ENCODE measurements around the gene ASTL. TPM values are rescaled to one million over a fixed set of nuclear protein-coding genes. Genes with fewer than 3 reads are reported as not detected.

ASTL gene
- total RNA-seq, 1 donor from 2014 or later, result not detected

- H3K27me3 Mint-ChIP-seq (ENCODE audit: unreplicated experiment), result peaks cover 8% of the 10 kb centered on the region
- peak overlapping the region; percentile 8 for H3K4me3 Mint-ChIP-seq (ENCODE audit: unreplicated experiment)
- DNase-seq, result no peak
Observed at GRCh38 chr2:96159084-96159830, 21.0 kb upstream of the ASTL start.

GRCh38 chr2:96158554-96158940 is 20.2 kb upstream of the ASTL start:
- Mint-ChIP-seq H3K27ac (ENCODE audit: unreplicated experiment) (no peak overlapping the region), H3K4me1 (ENCODE audit: low read depth, unreplicated experiment) (peaks cover 2% of the 10 kb centered on the region), H3K27me3 (ENCODE audit: unreplicated experiment) (peaks cover 4% of the 10 kb centered on the region), H3K36me3 (ENCODE audit: unreplicated experiment) (peaks cover 7% of the 10 kb centered on the region), H3K9me3 (ENCODE audit: unreplicated experiment) (peaks cover 4% of the 10 kb centered on the region), H3K4me3 (ENCODE audit: unreplicated experiment) (no peak overlapping the region)
- no peak for TF ChIP-seq CTCF (IDR thresholded peaks at IDR 0.05; ENCODE audit: partially characterized antibody, unreplicated experiment)
- no peak for DNase-seq

More at GRCh38 chr2:96159084-96159830, 21.0 kb upstream of the ASTL start:
- no peak overlapping the region for H3K27ac Mint-ChIP-seq (ENCODE audit: unreplicated experiment)
- H3K9me3 Mint-ChIP-seq (ENCODE audit: unreplicated experiment), result peaks cover 4% of the 10 kb centered on the region
- peaks cover 7% of the 10 kb centered on the region for H3K36me3 Mint-ChIP-seq (ENCODE audit: unreplicated experiment)
- H3K4me1 Mint-ChIP-seq (ENCODE audit: low read depth, unreplicated experiment), result peaks cover 7% of the 10 kb centered on the region
- TF ChIP-seq CTCF (IDR thresholded peaks at IDR 0.05; ENCODE audit: partially characterized antibody, unreplicated experiment), result no peak

GRCh38 chr2:96157649-96158553 is 19.6 kb upstream of the ASTL start:
- Mint-ChIP-seq H3K9me3 (ENCODE audit: unreplicated experiment) (peaks cover 6% of the 10 kb centered on the region), H3K4me1 (ENCODE audit: low read depth, unreplicated experiment) (peaks cover 7% of the 10 kb centered on the region), H3K27me3 (ENCODE audit: unreplicated experiment) (peaks cover 7% of the 10 kb centered on the region), H3K4me3 (ENCODE audit: unreplicated experiment) (no peak overlapping the region), H3K27ac (ENCODE audit: unreplicated experiment) (no peak overlapping the region), H3K36me3 (ENCODE audit: unreplicated experiment) (peaks cover 7% of the 10 kb centered on the region)
- no peak for TF ChIP-seq CTCF (IDR thresholded peaks at IDR 0.05; ENCODE audit: partially characterized antibody, unreplicated experiment)
- no peak for DNase-seq

GRCh38 chr2:96156926-96157648 is 18.8 kb upstream of the ASTL start:
- H3K4me3 Mint-ChIP-seq (ENCODE audit: unreplicated experiment), result no peak overlapping the region
- H3K27ac Mint-ChIP-seq (ENCODE audit: unreplicated experiment), result no peak overlapping the region
- no peak for DNase-seq
- TF ChIP-seq CTCF (IDR thresholded peaks at IDR 0.05; ENCODE audit: partially characterized antibody, unreplicated experiment), result no peak
- peaks cover 11% of the 10 kb centered on the region for H3K4me1 Mint-ChIP-seq (ENCODE audit: low read depth, unreplicated experiment)
- H3K27me3 Mint-ChIP-seq (ENCODE audit: unreplicated experiment), result peaks cover 10% of the 10 kb centered on the region
- H3K9me3 Mint-ChIP-seq (ENCODE audit: unreplicated experiment), result peaks cover 4% of the 10 kb centered on the region
- peaks cover 7% of the 10 kb centered on the region for H3K36me3 Mint-ChIP-seq (ENCODE audit: unreplicated experiment)
